RCC 7860 (cell line): ENCODE results near the gene WBP1L.
A peak's percentile ranks its signal among the peaks of the same experiment; 100 is the strongest.
"Not testable (repeated sequence)": the region's sequence is repeated elsewhere in the genome, so short reads cannot be mapped to it uniquely, and the experiment has no call there.

ENCODE experiments used
- DNase-seq: peaks from one replicate; pipeline ENCODE4 v3.0.0-alpha.2; 2015; ENCODE audit warnings: low spot score
- FAIRE-seq: peaks from 2 replicates; lab custom pipeline; 2012; peaks lifted over from hg19 to GRCh38; lab: Jason Lieb, UNC

The WBP1L gene

DNA sequence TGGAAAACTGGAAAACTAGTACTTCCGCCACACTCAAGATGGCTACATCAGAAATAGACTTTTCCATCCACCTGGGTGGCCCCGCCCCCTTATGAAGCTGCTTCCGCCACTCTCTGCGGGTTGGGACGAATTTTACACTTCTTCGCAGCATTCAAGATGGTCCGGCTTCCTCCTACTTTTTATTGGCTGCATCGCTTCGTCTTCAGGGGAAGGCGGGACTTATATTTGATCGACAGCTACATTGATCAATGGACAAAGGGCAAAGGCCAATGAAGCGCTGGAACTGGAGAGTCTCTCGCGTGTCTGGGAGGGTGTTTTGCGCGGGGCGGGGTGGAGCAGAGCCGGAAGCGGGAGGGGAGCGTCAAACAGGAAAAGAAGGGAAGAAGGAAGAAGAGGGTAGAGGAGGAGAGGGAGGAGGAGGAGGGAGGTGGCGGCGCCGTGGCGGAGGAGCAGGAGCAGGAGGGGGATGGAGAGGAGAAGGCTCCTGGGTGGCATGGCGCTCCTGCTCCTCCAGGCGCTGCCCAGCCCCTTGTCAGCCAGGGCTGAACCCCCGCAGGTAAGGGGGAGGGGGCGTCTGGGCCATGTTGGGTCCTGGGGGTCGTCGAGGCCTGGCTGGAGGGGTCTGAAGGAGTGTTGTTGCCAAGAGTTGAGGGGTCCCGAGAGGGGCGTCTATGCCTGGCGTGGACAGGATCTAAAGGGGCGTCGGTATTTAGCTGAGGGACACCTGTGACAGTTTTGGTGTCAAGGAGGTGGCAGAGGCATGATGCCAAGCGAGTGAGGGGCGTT is at the start of gene WBP1L:
WBP1L (plus strand) TSS at position 361 of the 786 bp plus-strand sequence; CDS start at position 467, 106 bp downstream.
- FAIRE-seq (peak; percentile 97), DNase-seq (peak; percentile 99)

DNA sequence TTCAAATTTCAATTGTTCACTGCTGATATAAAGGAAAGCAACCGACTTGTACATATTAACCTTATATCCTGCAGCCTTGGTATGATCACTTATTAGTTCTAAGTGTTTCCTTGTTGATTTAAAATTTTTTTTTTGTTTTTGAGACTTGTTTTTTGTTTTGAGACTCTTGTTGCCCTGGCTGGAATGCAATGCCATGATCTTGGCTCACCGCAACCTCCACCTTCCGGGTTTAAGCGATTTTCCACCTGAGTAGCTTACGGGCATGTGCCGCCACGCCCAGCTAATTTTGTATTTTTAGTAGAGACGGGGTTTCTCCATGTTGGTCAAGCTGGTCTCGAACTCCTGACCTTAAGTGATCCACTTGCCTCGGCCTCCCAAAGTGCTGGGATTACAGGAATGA is 48.3 kb upstream of the WBP1L start:
- not testable (repeated sequence) for DNase-seq, FAIRE-seq

DNA sequence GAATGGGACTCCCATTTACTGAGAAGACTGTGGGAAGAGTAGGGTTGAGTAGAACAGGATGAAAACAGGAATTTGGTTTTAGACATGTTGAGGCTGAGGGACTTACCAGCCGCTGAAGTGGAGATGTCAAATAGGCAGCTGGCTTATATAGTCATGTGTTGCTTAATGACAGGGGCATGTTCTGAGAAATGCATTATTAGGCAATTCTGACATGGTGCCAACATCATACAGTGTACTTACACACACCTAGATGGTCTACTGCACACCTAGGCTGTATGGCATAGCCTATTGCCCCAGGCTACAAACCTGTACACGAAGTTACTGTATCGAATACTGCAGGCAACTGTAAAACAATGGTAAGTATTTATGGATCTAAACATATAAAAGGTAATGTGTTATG is 47.0 kb upstream of the WBP1L start:
- FAIRE-seq (no peak), DNase-seq (no peak)

DNA sequence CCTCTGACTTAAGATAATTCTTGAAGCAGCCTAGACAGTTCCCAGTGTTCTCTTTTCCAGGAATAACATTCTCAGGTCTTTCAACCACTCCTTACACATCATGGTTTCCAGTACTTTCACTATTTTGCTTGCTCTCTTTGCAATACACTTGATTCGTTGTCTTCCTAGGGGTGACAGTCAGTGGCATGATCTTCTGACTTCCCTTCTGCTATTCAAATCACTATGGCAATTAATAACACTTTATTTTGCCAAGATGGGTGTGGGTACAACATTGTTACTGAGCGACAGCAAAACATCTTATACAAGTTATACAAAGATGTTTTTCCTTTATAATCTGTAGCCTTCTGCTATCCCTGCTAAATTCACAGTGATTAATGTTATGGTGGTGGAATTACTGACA is 44.9 kb upstream of the WBP1L start:
- FAIRE-seq (no peak), DNase-seq (no peak)

DNA sequence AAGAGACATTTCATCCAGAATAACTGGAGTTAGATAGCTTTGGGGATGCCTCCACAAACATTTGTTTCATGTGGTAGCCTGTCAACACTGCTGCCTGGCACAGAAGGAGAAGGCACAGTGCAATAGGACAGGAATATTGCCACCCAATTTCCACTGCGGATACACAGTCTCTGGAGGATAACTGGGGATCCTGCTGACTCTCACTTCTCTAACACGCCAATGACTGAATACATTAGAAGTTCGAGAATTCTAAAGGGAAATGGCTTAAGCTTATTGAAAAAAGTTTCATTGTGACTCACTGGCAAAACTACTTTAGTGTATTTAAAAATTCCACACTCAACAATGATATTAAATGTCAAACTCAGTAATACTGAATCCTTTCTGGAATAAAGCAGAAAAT is 42.5 kb upstream of the WBP1L start:
- no peak for DNase-seq
- FAIRE-seq: no peak

DNA sequence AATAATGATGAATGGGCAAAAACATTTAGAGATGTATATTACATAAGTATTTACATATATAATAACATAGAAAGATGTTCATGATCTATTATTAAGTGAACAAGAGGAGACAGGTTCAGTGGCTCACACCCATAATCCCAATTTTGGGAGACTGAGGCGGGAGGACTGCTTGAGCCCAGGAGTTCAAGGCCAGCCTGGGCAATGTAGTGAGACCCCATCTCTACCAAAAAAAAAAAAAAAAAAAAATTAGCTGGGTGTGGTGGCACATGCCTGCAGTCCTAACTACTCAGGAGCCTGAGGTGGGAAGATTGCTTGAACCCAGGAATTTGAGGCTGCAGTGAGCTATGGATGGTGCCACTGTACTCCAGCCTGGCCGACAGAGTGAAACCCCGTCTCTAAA is 42.0 kb upstream of the WBP1L start:
- no peak for FAIRE-seq
- DNase-seq: no peak

DNA sequence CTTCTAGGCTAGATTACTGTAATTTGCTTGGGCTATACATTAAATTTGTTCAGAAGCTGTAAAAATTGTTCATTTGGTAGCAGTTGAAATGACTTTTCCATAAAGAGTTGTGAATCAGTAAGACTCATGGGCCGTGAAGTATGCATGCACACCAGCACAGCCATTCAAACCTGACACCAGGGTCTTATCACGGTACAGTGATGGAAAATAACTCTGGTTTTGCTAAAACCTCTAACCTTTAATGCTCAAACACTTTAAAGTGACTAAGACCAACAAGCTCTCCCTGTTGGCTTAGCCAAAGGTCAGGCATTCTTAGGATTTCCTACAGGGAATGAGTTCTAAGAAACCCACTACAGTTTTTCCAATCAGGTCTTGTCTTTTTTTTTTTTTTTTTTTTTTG is 41.0 kb upstream of the WBP1L start:
- peak; percentile 86 for FAIRE-seq
- DNase-seq: peak; percentile 55

DNA sequence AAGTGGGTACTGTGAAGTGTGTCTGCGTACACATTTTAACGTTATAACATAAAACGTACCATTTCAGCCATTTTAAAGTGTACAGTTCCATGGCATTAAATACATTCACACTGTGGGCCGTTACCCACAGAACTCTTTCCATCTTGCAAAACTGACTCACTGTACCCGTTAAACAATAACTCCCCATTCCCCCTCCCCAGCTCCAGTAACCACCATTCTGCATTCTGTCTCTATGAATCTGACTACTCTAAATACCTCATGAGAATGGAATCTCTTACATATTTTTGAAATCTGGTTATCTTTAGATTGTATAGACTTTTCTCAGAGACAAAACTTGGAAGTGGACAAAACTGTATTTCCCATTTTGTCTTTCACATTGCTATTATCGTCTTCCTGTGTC is 38.8 kb upstream of the WBP1L start:
- DNase-seq (peak; percentile 85), FAIRE-seq (peak; percentile 96)

DNA sequence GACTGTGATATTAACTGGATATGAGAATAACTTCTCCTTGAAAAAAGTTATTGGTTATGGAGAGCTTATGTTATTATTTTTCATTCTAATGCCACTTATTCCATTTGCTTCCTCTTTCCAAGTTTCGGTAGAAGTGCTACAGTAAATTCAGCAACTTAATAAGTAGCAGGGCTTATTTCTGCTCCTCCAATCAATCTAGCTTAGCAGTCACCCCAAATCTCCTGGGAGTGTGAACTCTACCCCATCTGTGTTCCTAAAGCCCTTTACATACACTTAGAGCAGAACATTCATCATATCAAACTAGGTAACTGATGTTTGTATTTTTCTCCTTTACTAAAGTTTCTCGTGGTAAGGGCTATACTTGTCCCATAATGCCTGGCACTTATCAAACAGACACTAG is 38.2 kb upstream of the WBP1L start:
- FAIRE-seq (no peak), DNase-seq (no peak)

DNA sequence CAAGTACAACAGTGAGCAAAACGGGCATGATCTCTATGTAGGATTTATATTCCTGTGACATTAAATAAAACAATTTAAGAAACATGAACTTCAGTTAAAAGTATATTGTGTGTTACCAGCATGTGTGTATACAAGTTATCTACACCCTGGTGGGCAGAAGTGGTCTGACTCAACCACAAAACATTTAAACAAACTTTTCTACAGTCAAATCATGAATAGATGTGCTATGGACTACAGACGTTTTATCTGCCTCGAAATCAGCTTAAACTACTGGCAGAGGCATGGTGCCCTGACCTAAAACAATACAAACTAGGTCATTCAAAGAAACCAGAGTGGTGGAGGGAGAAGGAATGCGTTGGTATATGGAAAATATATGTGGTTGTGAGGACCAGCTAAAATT is 33.1 kb upstream of the WBP1L start:
- FAIRE-seq (peak; percentile 44), DNase-seq (peak; percentile 53)

DNA sequence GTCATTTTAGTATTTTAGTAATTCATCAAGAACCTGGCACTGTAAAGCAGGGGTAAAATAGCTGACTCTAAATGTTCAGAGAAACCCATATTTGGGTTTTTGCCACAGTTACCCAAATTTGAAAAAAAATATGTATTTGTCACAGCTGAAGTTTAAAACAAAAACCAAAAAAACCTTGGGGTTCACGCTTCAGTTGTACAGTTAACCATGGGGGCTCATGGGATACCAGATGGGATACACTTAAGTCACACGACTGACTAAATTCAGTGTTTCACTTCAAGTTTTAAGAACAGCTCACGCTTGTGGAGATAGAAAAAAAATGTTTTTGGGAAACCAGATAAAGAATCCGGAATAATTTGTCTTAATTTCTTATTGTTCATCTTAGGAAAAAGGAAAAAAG is 31.7 kb upstream of the WBP1L start:
- FAIRE-seq: no peak

DNA sequence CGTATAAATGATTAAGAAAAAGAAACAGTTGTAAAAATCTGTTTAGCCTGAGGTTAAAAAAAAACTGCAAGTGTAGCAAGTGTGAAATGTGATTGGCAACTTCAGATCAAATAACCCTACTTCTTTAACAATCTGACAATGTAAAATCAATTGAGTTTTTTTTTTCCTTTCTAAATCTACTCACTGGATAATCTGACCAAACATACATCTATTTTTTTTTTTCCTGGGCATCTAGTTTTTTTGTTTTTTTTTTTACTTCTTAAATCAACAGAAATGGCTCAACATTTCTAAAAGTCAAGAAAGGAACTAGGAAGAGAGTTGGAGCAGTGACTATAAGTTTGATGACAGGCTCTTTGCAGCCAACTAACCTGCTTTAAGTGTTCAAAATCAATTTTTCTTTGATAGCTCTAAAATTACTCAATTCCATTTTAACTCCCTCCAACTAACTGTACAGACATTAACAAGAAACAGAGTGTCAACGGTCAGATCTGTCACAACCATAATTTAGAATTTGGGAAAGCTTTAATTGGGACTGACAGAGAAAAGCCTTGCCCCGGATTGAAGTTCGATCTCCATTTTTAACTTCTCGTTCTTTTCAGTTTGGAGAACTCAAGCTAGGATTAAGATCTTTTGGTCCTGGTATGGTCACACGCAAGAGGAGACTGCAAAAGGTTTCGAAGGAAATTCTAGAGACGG is 30.8 kb upstream of the WBP1L start:
- no peak for FAIRE-seq
- no peak for DNase-seq

More for the DNA sequence above, 31.7 kb upstream of the WBP1L start:
- no peak for DNase-seq

DNA sequence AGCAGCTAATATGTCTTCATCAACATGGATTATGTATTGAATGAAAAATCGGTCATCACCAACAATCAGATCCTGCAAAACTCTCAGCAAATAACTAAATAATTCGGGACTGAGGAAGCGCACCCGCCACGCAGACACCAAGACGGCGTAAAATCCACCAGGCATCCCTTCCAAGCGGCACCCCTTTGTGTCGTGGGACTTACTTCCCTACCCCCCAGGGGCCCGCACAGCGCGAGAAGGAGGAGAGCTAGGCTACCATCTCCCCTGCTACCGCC is 30.3 kb upstream of the WBP1L start:
- FAIRE-seq (no peak), DNase-seq (no peak)

DNA sequence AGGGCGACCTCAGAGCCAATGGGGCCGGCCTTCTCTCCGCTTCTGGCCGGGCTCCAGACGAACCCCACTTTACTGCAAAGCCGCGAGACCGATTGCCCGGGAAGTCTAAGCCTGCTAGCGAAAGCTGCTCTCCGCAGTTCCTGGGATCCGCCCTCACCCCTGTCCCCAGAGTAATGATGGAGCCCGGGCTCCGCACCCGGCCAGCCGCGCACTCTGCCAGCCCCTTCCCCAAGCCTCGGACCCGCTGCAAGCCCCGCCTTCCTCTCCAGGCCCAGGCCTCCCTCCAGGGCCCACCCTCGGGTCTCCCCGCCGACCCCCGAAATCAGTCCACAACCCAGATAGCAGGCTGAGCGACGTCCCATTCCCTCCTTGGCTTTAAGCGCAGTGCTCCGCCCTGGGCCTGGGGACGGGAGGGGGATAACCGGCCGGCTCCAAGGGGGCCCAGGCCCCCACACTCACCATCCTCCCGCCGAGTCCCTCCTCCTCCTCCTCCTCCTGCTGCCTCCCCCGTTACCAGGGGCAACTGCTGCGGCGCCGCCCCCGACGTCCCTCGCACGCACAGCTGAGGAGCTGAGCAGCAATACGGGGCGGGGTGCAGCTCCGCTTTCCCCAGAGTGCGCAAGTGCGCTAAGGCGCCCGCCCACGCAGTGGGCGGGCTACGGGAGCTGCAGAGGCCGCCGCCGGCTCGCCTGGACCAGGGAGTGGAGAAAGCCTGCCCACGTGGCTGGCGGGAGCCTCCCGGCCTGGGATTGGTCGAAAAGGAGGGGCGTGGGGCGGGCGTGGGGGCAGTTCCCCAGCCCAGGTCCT is 29.7 kb upstream of the WBP1L start, which contains the start of gene ARL3:
ARL3 (minus strand) TSS at position 584 of the 807 bp plus-strand sequence; CDS start at position 462, 122 bp downstream.
- DNase-seq (peak; percentile 96), FAIRE-seq (peak; percentile 72)

DNA sequence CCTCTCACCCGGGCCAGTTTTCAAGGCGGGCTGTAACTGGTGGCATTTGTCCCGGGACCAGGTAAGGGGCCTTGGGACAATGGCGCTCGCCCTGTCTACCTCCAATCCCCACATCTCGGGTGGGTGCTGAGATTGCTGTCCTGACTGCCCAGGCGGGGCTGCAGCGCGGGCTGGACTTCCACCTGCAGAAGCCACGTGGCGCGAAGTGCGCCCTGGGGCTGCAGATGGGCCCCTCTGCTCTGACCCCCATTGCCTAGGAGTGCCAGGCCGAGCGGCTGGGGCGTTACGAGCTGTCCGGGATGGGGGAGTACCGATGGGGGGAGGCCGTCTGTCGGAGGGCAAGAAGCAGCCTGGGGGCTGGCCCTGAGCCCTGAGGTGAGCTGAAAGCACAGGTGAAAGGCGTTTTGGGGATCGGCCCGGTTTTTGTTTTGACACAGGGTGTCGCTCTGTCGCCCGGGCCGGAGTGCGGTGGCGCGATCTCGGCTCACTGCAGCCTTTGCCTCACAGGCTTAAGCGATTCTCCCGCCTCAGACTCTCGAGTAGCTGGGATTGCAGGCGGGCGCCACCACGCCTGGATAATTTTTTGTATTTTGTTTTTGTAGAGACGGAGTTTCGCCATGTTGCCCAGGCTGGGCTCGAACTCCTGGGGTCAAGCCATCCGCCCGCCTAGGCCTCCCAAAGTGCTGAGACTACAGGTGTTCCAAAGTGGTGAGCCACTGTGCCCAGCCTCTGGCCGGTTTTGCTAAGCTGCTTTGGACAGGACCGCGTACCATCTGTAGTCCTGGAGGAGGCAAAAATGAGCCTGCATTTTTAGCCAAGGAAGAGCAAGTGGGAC is 28.9 kb upstream of the WBP1L start, which contains the start of gene SFXN2:
SFXN2 (plus strand) TSS at position 16 of the 835 bp plus-strand sequence. CDS start 12,001 bp downstream, outside the sequence.
- DNase-seq: no peak
- FAIRE-seq: no peak

DNA sequence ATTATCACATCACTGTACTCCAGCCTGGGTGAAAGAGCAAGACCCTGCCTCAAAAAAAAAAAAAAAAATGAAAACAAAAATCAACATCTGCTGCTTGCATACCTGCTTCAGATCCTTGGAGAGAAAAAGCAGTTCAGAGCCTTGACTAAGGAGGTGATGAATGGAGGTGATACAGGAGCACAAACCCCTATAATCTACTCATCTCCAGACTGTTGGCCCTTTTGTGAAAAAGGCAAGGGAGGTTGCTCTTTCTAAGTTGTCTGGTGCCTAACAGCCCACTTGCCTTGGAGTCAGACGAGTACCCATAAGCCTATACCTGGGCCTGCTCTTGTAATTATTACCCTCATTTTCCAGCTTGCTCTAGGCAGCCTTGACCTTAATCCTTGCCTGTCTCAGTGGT is 27.9 kb upstream of the WBP1L start:
- no peak for DNase-seq
- FAIRE-seq: no peak

DNA sequence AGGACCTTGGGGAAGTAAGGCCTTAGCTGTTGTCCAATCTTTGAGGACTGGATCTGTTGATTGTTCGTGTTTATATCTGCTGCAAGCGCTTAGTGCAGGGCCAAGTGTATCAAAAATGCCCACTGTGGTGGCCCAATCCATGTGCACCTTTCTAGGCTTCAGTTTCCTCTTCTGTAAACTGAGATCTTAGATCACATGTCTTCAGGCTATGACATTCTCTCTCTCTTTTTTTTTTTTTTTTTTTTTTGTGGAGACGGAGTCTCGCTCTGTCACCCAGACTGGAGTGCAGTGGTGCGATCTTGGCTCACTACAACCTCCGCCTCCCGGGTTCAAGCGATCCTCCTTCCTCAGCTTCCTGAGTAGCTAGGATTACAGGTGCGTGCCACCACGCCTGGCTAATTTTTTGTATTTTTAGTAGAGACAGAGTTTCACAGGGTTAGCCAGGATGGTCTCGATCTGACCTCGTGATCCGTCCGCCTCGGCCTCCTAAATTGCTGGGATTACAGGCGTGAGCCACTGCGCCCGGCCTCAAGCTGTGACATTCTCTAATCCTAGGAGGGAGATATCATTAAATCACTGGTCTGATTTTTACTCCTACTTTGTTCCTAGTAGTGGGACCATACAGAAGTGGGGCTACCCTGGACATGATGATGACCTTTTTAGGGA is 26.7 kb upstream of the WBP1L start:
- not testable (repeated sequence) for DNase-seq, FAIRE-seq

DNA sequence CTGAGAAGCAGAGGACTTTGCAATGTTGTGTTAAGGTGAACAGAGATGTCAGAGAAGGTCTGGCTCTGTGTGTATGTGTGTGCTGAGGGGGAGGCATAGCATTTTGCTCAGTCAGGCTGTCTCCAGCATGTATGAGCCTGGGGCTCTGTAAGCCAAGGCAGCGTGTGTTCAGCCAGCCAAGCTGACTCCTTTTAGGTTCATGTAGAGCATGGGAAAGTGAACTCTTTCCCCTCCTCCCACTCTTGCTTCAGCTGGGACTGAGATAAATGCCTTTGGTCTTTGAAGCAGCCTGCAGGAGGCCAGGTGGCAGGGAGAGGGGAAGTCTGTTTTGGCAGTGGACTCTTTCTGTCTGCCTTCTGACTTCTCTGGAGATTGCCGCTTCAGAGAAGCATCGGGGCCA is 25.5 kb upstream of the WBP1L start:
- FAIRE-seq: no peak
- DNase-seq: no peak

DNA sequence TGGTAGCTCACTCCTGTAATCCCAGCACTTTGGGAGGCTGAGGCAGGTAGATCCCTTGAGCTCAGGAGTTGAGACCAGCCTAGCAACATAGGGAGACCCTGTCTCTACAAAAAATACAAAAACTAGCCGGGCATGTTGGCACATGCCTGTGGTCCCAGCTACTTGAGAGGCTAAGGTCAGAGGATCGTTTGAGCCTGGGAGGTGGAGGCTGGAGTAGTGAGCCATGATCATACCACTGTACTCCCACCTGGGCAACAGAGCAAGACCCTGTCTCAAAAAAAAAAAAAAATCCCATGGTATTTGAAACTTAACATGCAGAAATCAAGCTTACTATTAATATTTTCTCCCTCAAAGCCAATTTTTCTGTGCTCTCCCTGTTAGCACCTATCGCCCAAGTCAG is 23.4 kb upstream of the WBP1L start:
- no peak for FAIRE-seq
- no peak for DNase-seq

DNA sequence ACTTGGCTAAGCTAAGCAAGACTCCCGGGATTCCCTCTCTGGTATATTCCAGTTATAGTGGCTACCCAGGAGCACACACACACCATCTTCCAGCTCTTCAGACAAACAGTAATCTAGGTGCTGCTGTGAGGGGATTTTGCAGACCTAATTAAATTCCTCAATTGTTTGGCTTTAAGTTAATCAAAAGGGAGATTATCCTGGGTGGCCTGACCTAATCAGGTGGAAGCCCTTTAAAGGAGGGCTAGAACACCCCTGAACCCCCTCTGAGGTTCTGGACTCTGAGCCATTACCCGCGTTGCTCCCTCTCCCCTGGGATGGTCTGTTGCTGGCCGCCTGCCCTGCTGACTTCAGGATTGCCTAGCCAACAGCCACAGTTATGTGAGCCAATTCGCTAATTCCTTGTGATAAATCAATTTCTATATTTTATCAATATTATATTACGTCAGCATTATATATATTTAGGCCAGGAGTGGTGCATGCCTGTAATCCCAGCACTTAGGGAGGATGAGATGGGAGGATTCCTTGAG is 22.9 kb upstream of the WBP1L start:
- DNase-seq: no peak
- no peak for FAIRE-seq
